MCF 10A (cell line): Measurements from ENCODE around the gene PTPRM. TPM values are rescaled to one million over a fixed set of nuclear protein-coding genes. Genes with fewer than 3 reads are reported as not detected.

Experiments
- BruUV-seq: library from RNA; stranded (reverse); fragments of 400-500 nt; replicated peaks from 2 replicates; lab custom pipeline; 2021; lab: Mats Ljungman, UMichigan
- CTCF ChIA-PET: fragments of 300-600 bp; sonication (Branson Sonifier 250); formaldehyde crosslinking; extraction: SDS; loops from one replicate; lab custom pipeline; 2021; ENCODE audit warnings: antibody characterized with exemption, inconsistent platforms; lab: Yijun Ruan, JAX
- POLR2A ChIA-PET: fragments of 300-600, 350-650 bp; sonication (Branson Sonifier 250); formaldehyde crosslinking; extraction: SDS; loops from one replicate; lab custom pipeline; 2020; ENCODE audit warnings: antibody characterized with exemption, inconsistent platforms; lab: Yijun Ruan, JAX
- DNase-seq: peaks from one replicate; pipeline ENCODE4 v3.0.0-alpha.2; 2018; ENCODE audit not compliant: unreplicated experiment
- H3K27ac Mint-ChIP-seq: one replicate; pipeline ENCODE4 v1.8.0; 2022; ENCODE audit warnings: mild to moderate bottlenecking, low read depth, mixed read lengths; ENCODE audit not compliant: unreplicated experiment
- H3K27me3 Mint-ChIP-seq: one replicate; pipeline ENCODE4 v1.8.0; 2022; ENCODE audit warnings: mixed read lengths; ENCODE audit not compliant: insufficient read depth, unreplicated experiment
- H3K36me3 Mint-ChIP-seq: one replicate; pipeline ENCODE4 v1.8.0; 2022; ENCODE audit warnings: mild to moderate bottlenecking, moderate library complexity, mixed read lengths; ENCODE audit not compliant: insufficient read depth, unreplicated experiment
- H3K4me1 Mint-ChIP-seq: one replicate; pipeline ENCODE4 v1.8.0; 2022; ENCODE audit warnings: mixed read lengths; ENCODE audit not compliant: insufficient read depth, unreplicated experiment
- H3K4me3 Mint-ChIP-seq: one replicate; pipeline ENCODE4 v1.8.0; 2022; ENCODE audit warnings: mild to moderate bottlenecking, moderate library complexity, mixed read lengths; ENCODE audit not compliant: unreplicated experiment
- H3K9me3 Mint-ChIP-seq: one replicate; pipeline ENCODE4 v1.8.0; 2022; ENCODE audit warnings: mixed read lengths; ENCODE audit not compliant: unreplicated experiment
- intact Hi-C: fragments of 100-400 bp; cut with micrococcal nuclease; formaldehyde crosslinking; loops from 2 replicates; pipeline ENCODE4 v1.14.1; 2022
- total RNA-seq: library from RNA; stranded (reverse); gene quantifications from 2 replicates; pipeline ENCODE4 v1.2.3, GENCODE V29; 2022
- TF ChIP-seq, protein P1 (sequence below): fragments of 200-600 bp; IDR thresholded peaks from one replicate; pipeline ENCODE4 v1.8.0; 2022; ENCODE audit warnings: antibody characterized with exemption, mild to moderate bottlenecking; ENCODE audit not compliant: unreplicated experiment

Gene PTPRM
- total RNA-seq, 1 experiment from 2014 or later, result 82.8 TPM

DNA sequence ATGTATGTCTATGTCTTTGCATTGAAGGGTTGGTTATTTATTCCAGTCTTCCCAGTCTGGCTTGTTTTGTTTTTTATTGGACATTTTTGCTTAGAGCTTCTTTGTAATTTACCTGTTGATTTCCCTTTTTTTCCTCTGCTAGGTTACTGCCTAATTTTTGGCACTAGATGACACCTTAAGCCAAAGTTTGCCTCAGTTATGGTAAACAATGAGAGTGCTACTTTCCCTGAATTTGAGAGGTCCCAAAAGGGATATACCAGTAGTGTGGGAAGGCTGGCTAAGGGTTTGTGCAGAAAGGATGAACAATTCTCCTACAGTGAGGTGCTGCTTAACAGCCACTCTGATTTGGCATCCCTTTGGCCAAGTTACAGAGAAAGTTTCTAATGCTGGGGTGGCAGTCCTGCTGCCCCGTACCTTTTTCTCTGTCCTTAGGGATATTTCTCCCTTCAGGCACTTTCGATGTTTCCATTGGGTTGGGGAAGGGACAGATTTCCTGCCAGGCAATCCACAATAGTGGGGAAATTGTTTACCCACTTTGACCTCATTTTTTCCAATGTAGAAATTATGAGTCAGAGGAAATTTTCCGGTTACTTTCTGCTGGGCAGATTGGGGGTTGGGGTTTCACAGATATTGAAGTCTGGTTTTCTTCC is 354.9 kb downstream of the PTPRM start:
- Mint-ChIP-seq H3K27ac (peak overlapping the region; percentile 96), H3K4me1 (peaks cover 65% of the 10 kb centered on the region), H3K4me3 (peak overlapping the region; percentile 60), H3K9me3 (peaks cover 7% of the 10 kb centered on the region), H3K36me3 (peaks cover 22% of the 10 kb centered on the region), H3K27me3 (no peaks in the 10 kb centered on the region)
- DNase-seq, result peak; percentile 93
- TSS peak; percentile 87 for BruUV-seq
- intact Hi-C loops, result loop anchor here (2.0 to 5.0 kb wide), 2 partner anchors 25 to 50 kb away; no protein-coding TSS in a partner anchor
- ChIA-PET CTCF (interaction anchor here (0.5 to 1.3 kb wide), 5 partner anchors 20 to 775 kb away, joined by 3 read pairs; no protein-coding TSS in a partner anchor), POLR2A (interaction anchor here (0.8 to 5.1 kb wide), 14 partner anchors 8 to 50 kb away, joined by 3 to 46 read pairs (median 6); no protein-coding TSS in a partner anchor)
- TF ChIP-seq, protein P1, sequence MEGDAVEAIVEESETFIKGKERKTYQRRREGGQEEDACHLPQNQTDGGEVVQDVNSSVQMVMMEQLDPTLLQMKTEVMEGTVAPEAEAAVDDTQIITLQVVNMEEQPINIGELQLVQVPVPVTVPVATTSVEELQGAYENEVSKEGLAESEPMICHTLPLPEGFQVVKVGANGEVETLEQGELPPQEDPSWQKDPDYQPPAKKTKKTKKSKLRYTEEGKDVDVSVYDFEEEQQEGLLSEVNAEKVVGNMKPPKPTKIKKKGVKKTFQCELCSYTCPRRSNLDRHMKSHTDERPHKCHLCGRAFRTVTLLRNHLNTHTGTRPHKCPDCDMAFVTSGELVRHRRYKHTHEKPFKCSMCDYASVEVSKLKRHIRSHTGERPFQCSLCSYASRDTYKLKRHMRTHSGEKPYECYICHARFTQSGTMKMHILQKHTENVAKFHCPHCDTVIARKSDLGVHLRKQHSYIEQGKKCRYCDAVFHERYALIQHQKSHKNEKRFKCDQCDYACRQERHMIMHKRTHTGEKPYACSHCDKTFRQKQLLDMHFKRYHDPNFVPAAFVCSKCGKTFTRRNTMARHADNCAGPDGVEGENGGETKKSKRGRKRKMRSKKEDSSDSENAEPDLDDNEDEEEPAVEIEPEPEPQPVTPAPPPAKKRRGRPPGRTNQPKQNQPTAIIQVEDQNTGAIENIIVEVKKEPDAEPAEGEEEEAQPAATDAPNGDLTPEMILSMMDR, result no peak

- intact Hi-C loops, result loop anchor here (2.0 to 5.0 kb wide), 2 partner anchors 24 to 51 kb away; no protein-coding TSS in a partner anchor
- Mint-ChIP-seq H3K4me1 (peaks cover 72% of the 10 kb centered on the region), H3K27ac (peak overlapping the region; percentile 96), H3K27me3 (no peaks in the 10 kb centered on the region), H3K36me3 (peaks cover 25% of the 10 kb centered on the region), H3K9me3 (peaks cover 7% of the 10 kb centered on the region), H3K4me3 (no peak overlapping the region)
- BruUV-seq, result no TSS peak
- TF ChIP-seq, protein P1, result no peak
- ChIA-PET CTCF (no interaction called here), POLR2A (interaction anchor here (0.6 to 2.0 kb wide), 4 partner anchors 18 to 268 kb away, joined by 3 to 9 read pairs (median 3); no protein-coding TSS in a partner anchor)
- DNase-seq, result peak; percentile 41
Measured at GRCh38 chr18:7923105-7923504, 356.0 kb downstream of the PTPRM start.

DNA sequence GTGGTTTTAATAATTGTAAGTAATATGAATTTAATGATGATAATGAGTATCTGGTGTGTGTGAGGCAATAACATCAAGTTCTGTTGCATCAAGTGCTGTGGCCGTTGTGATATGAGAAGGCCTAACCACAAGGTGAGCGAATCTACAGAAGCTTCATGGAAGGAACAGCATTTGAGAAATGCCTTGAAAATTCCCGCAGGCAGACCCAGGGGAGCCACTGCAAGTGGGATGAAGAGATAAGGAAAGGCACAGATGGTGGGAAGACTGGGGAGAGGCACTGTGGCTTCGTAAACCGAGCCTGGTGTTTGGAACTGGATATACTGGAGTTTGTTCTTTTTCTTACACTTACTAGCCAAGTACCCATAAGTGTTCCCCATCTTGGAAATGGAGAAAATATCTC is 357.5 kb downstream of the PTPRM start:
- no peak for DNase-seq
- Mint-ChIP-seq H3K9me3 (peaks cover 7% of the 10 kb centered on the region), H3K4me3 (no peak overlapping the region), H3K27me3 (no peaks in the 10 kb centered on the region), H3K27ac (peak overlapping the region; percentile 96), H3K36me3 (peaks cover 24% of the 10 kb centered on the region), H3K4me1 (peaks cover 62% of the 10 kb centered on the region)
- intact Hi-C loops, result loop anchor here (5.0 kb wide), 1 partner anchor 52 kb away; no protein-coding TSS in a partner anchor
- ChIA-PET POLR2A (interaction anchor here (2.0 kb wide), 1 partner anchor 17 kb away, joined by 9 read pairs; no protein-coding TSS in a partner anchor), CTCF (no interaction called here)
- BruUV-seq, result no TSS peak
- TF ChIP-seq, protein P1, result no peak

DNA sequence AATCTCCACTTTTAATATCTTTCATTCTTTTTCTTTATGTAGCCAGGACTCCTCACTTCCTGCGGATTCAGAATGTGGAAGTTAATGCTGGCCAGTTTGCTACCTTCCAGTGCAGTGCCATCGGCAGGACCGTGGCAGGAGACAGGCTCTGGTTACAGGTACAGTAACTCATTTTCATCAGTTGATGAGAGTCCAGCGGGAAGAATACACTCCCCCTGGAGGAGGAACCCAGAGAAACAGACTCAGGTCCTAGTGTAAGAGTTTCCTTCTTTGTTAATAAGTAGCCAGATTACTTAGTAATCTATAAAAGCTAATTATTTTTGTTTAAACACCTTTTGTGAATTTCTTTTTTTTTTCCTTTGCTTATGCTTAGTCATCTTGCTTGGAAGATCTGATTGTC is 359.4 kb downstream of the PTPRM start:
- BruUV-seq, result no TSS peak
- intact Hi-C loops, result no loop called here
- ChIA-PET CTCF (interaction anchor here (0.6 to 1.8 kb wide), 7 partner anchors 10 to 654 kb away, joined by 3 to 6 read pairs (median 3); no protein-coding TSS in a partner anchor), POLR2A (interaction anchor here (0.6 to 2.0 kb wide), 7 partner anchors 11 to 136 kb away, joined by 3 to 7 read pairs (median 3); no protein-coding TSS in a partner anchor)
- H3K9me3 Mint-ChIP-seq, result no peaks in the 10 kb centered on the region
- peaks cover 43% of the 10 kb centered on the region for H3K4me1 Mint-ChIP-seq
- H3K27me3 Mint-ChIP-seq, result no peaks in the 10 kb centered on the region
- DNase-seq, result peak; percentile 74
- peak overlapping the region; percentile 71 for H3K27ac Mint-ChIP-seq
- H3K4me3 Mint-ChIP-seq, result no peak overlapping the region
- TF ChIP-seq, protein P1, result peak; percentile 32
- H3K36me3 Mint-ChIP-seq, result peaks cover 24% of the 10 kb centered on the region
